ENCODE data around the gene RDM1.

The RDM1 gene

DNA sequence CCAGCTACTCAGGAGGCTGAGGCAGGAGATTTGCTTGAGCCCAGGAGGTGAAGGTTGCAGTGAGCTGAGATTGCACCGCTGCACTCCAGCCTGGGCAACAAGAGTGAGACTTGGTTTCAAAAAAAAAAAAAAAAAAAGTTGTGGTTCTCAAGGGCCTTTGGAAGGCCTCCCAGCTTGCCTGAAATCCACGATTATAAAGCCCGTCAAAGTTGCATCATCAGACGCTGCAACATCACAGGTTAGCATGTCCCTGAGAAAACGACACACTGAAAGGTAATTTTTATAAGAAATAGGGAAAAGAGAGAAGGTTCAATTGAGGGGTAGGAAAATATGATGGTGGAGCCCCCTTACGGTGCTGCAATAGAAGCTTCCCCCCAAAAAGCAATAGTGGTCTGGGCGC lies 17.5 kb upstream of the RDM1 start:
- Histone ChIP-seq H3K79me2 (ENCODE audit: low read length) (no peaks in the 10 kb centered on the region), H3K9ac (ENCODE audit: low read length) (no peak overlapping the region), H3K4me3 (ENCODE audit: low read length) (no peak overlapping the region), H2AFZ (ENCODE audit: low read length) (no peak overlapping the region), H4K20me1 (ENCODE audit: insufficient read depth, low read length) (no peaks in the 10 kb centered on the region), H3F3A (ENCODE audit: insufficient read depth, low read length) (no peaks in the 10 kb centered on the region), H3K4me2 (ENCODE audit: low read depth, low read length) (no peak overlapping the region), H3K9me3 (replicated peaks; ENCODE audit: insufficient read depth, low read length) (no peaks in the 10 kb centered on the region), H3K36me3 (replicated peaks; ENCODE audit: insufficient read depth, low read length) (no peaks in the 10 kb centered on the region), H3K27me3 (replicated peaks; ENCODE audit: insufficient read depth, low read length) (no peaks in the 10 kb centered on the region), H3K4me1 (ENCODE audit: low read length) (no peaks in the 10 kb centered on the region), H3K27ac (ENCODE audit: low read length) (no peak overlapping the region), H3K9me2 (replicated peaks; ENCODE audit: insufficient read depth, low read length) (no peaks in the 10 kb centered on the region)
- no peak for DNase-seq
- TF ChIP-seq EZH2 (optimal IDR thresholded peaks at IDR 0.05; ENCODE audit: low read depth, low read length) (no peak), EZH2phosphoT487 (IDR thresholded peaks at IDR 0.05; ENCODE audit: low read length) (no peak)
- TF ChIP-seq, protein P1, sequence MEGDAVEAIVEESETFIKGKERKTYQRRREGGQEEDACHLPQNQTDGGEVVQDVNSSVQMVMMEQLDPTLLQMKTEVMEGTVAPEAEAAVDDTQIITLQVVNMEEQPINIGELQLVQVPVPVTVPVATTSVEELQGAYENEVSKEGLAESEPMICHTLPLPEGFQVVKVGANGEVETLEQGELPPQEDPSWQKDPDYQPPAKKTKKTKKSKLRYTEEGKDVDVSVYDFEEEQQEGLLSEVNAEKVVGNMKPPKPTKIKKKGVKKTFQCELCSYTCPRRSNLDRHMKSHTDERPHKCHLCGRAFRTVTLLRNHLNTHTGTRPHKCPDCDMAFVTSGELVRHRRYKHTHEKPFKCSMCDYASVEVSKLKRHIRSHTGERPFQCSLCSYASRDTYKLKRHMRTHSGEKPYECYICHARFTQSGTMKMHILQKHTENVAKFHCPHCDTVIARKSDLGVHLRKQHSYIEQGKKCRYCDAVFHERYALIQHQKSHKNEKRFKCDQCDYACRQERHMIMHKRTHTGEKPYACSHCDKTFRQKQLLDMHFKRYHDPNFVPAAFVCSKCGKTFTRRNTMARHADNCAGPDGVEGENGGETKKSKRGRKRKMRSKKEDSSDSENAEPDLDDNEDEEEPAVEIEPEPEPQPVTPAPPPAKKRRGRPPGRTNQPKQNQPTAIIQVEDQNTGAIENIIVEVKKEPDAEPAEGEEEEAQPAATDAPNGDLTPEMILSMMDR (IDR thresholded peaks at IDR 0.05; ENCODE audit: low read length): no peak

DNA sequence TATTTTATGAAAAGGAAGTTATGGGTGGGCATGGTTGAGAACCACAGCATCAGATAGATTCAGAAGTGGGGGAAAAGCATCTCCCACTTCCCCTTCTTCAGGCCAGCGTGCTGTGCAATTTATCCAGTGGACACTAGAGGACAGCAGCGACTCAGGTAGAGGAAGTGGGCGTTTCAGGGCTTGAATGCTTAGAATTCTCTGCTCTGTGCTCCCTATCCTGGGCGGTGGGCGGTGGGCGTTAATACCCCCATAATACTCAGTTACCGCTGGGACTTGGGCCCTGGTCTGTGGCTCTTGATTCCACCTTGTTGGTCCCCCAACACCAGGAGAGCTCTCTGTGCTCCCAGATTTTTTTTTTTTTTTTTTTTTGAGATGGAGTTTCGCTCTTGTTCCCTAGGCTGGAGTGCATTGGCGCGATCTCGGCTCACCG lies 16.6 kb upstream of the RDM1 start:
- TF ChIP-seq EZH2 (optimal IDR thresholded peaks at IDR 0.05; ENCODE audit: low read depth, low read length) (no peak), EZH2phosphoT487 (IDR thresholded peaks at IDR 0.05; ENCODE audit: low read length) (no peak)
- TF ChIP-seq, protein P1 (IDR thresholded peaks at IDR 0.05; ENCODE audit: low read length): peak; percentile 77
- Histone ChIP-seq H3K9ac (ENCODE audit: low read length) (peak overlapping the region; percentile 43; the same call in 1 of the 2 replicates), H3K27ac (ENCODE audit: low read length) (no peak overlapping the region), H3K4me1 (ENCODE audit: low read length) (no peaks in the 10 kb centered on the region), H3K4me3 (ENCODE audit: low read length) (peak overlapping the region; percentile 62), H3K4me2 (ENCODE audit: low read depth, low read length) (peak overlapping the region; percentile 84), H3K27me3 (replicated peaks; ENCODE audit: insufficient read depth, low read length) (no peaks in the 10 kb centered on the region), H3F3A (ENCODE audit: insufficient read depth, low read length) (no peaks in the 10 kb centered on the region), H3K9me2 (replicated peaks; ENCODE audit: insufficient read depth, low read length) (no peaks in the 10 kb centered on the region), H4K20me1 (ENCODE audit: insufficient read depth, low read length) (no peaks in the 10 kb centered on the region), H3K9me3 (replicated peaks; ENCODE audit: insufficient read depth, low read length) (no peaks in the 10 kb centered on the region), H3K36me3 (replicated peaks; ENCODE audit: insufficient read depth, low read length) (no peaks in the 10 kb centered on the region), H3K79me2 (ENCODE audit: low read length) (no peaks in the 10 kb centered on the region), H2AFZ (ENCODE audit: low read length) (peak overlapping the region; percentile 89)
- DNase-seq: peak; percentile 65

DNA sequence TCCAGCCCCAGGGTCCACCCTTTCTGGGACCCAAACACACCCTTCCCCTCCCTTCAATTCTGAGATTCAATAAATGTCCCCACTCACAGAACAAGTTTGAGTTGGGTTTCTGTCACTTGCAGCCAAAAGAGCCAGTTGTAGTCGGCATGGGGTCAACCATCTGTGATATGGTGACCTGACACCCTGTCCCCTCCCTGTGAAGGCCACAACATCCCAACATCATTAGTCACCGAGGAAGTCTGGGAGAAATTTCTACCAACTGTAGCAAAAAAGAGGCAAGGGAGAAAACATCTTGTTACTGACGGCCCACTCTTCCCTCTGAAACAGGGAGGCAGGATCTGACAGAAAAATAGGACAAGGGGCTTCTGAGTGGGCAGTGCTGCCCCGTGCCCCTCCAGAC lies 13.6 kb upstream of the RDM1 start:
- no peak for TF ChIP-seq EZH2phosphoT487 (IDR thresholded peaks at IDR 0.05; ENCODE audit: low read length)
- TF ChIP-seq, protein P1 (IDR thresholded peaks at IDR 0.05; ENCODE audit: low read length): no peak
- TF ChIP-seq EZH2 (optimal IDR thresholded peaks at IDR 0.05; ENCODE audit: low read depth, low read length): no peak
- no peak for DNase-seq
- Histone ChIP-seq H3F3A (ENCODE audit: insufficient read depth, low read length) (no peaks in the 10 kb centered on the region), H3K9ac (ENCODE audit: low read length) (no peak overlapping the region), H4K20me1 (ENCODE audit: insufficient read depth, low read length) (no peaks in the 10 kb centered on the region), H3K4me3 (ENCODE audit: low read length) (no peak overlapping the region), H3K4me2 (ENCODE audit: low read depth, low read length) (no peak overlapping the region), H2AFZ (ENCODE audit: low read length) (no peak overlapping the region), H3K9me3 (replicated peaks; ENCODE audit: insufficient read depth, low read length) (no peaks in the 10 kb centered on the region), H3K27ac (ENCODE audit: low read length) (no peak overlapping the region), H3K36me3 (replicated peaks; ENCODE audit: insufficient read depth, low read length) (no peaks in the 10 kb centered on the region), H3K4me1 (ENCODE audit: low read length) (no peaks in the 10 kb centered on the region), H3K79me2 (ENCODE audit: low read length) (no peaks in the 10 kb centered on the region), H3K27me3 (replicated peaks; ENCODE audit: insufficient read depth, low read length) (no peaks in the 10 kb centered on the region), H3K9me2 (replicated peaks; ENCODE audit: insufficient read depth, low read length) (no peaks in the 10 kb centered on the region)

Data from MM.1S (cell line).